Measurements from ENCODE around the gene REG1A.

Gene REG1A

DNA sequence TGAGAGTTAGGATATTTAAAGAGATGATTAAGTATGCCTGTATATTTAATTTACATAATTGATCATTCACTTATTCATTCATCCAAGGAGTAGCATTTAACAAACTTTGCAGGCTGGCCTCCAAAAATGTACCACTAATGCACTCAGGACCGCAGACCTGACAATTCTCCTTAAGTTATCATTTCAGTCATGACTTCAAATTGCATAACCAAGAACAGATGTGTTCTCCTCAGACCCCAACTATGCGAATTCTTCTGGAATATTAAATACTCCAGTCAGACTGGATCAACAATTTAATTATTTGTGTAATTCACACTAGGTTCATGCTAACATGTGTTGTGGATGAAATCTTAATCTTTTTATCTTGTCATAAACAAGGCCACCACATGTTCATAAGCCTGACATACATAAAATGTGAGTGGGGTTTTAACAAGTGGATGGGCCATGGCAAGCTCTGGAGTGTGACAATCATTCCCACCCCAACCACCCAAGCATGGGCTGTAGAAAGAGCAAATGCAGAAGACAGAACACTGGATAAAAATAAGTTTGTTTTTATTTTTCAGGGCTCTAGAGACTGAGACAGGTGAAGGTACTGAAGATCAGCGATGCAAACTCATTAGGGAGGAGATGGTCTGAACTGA lies 35.7 kb upstream of the REG1A start:
- no peak for DNase-seq (ENCODE audit: low spot score)
- no peak overlapping the region for H3K4me3 ChIP-seq (ENCODE audit: low read length in 2 of 2)
- no peaks in the 10 kb centered on the region for H3K79me1 ChIP-seq (ENCODE audit: low read depth, low read length)
- no peak overlapping the region for H2AK5ac ChIP-seq (ENCODE audit: low read depth, low read length)
- H2BK5ac ChIP-seq (ENCODE audit: low read length) = no peak overlapping the region
- H3K23ac ChIP-seq (ENCODE audit: low read depth, low read length, poor library complexity) = no peak overlapping the region
- H3K9ac ChIP-seq (ENCODE audit: low read depth, low read length, poor library complexity) = no peak overlapping the region
- no peak overlapping the region for H3K4ac ChIP-seq (ENCODE audit: low read length)
- no peak overlapping the region for H2BK15ac ChIP-seq (ENCODE audit: low read length)
- no peaks in the 10 kb centered on the region for H3K36me3 ChIP-seq (replicated peaks in 1 of 2; ENCODE audit: control insufficient read depth in 2 of 2, insufficient read depth in 2 of 2, low read length in 2 of 2)
- no peak overlapping the region for H2BK12ac ChIP-seq (ENCODE audit: low read length)
- no peak overlapping the region for H2BK120ac ChIP-seq (ENCODE audit: low read depth, low read length)
- H3K9me3 ChIP-seq (replicated peaks in 1 of 2; ENCODE audit: control insufficient read depth in 2 of 2, insufficient read depth in 1 of 2, low read depth in 1 of 2, low read length in 2 of 2) = peaks cover 0 to 2% of the 10 kb centered on the region in 2 donors
- WGBS, 2 donors (ENCODE audit: extremely low coverage in 2 of 2, insufficient read length in 2 of 2, insufficient replicate concordance in 1 of 2) = no CpG with 5 or more reads among the region's 3 CpGs
- no peak overlapping the region for H3K14ac ChIP-seq (ENCODE audit: low read length)
- H3K27me3 ChIP-seq (ENCODE audit: control insufficient read depth in 3 of 3, insufficient read depth in 3 of 3, low read depth in 1 of 3, low read length in 3 of 3) = no peaks in the 10 kb centered on the region
- no peak overlapping the region for H3K18ac ChIP-seq (ENCODE audit: low read length)
- H3K4me1 ChIP-seq (ENCODE audit: control insufficient read depth in 2 of 2, insufficient read depth in 1 of 2, low read depth in 1 of 2, low read length in 2 of 2) = no peaks in the 10 kb centered on the region
- no peak overlapping the region for H4K91ac ChIP-seq (ENCODE audit: low read depth, low read length, poor library complexity)
- H4K8ac ChIP-seq (ENCODE audit: low read depth, low read length) = no peak overlapping the region
- no peak overlapping the region for H2AFZ ChIP-seq (ENCODE audit: low read length)
- no peak overlapping the region for H3K4me2 ChIP-seq (ENCODE audit: insufficient read depth, low read length, poor library complexity, severe bottlenecking)
- H3K27ac ChIP-seq (replicated peaks; ENCODE audit: low read length) = no peak overlapping the region

GRCh38 chr2:79085382-79085781 lies 34.9 kb upstream of the REG1A start:
- Histone ChIP-seq H4K8ac (ENCODE audit: low read depth, low read length) (no peak overlapping the region), H2BK5ac (ENCODE audit: low read length) (no peak overlapping the region), H2AFZ (ENCODE audit: low read length) (no peak overlapping the region), H3K4me1 (ENCODE audit: control insufficient read depth in 2 of 2, insufficient read depth in 1 of 2, low read depth in 1 of 2, low read length in 2 of 2) (no peaks in the 10 kb centered on the region), H2BK15ac (ENCODE audit: low read length) (no peak overlapping the region), H3K9me3 (replicated peaks in 1 of 2; ENCODE audit: control insufficient read depth in 2 of 2, insufficient read depth in 1 of 2, low read depth in 1 of 2, low read length in 2 of 2) (peaks cover 0 to 2% of the 10 kb centered on the region in 2 donors), H2BK120ac (ENCODE audit: low read depth, low read length) (no peak overlapping the region), H3K27me3 (ENCODE audit: control insufficient read depth in 3 of 3, insufficient read depth in 3 of 3, low read depth in 1 of 3, low read length in 3 of 3) (no peaks in the 10 kb centered on the region), H3K4ac (ENCODE audit: low read length) (no peak overlapping the region), H3K27ac (replicated peaks; ENCODE audit: low read length) (no peak overlapping the region), H3K9ac (ENCODE audit: low read depth, low read length, poor library complexity) (no peak overlapping the region), H3K18ac (ENCODE audit: low read length) (no peak overlapping the region), H2BK12ac (ENCODE audit: low read length) (no peak overlapping the region), H3K14ac (ENCODE audit: low read length) (no peak overlapping the region), H3K23ac (ENCODE audit: low read depth, low read length, poor library complexity) (no peak overlapping the region), H2AK5ac (ENCODE audit: low read depth, low read length) (no peak overlapping the region), H4K91ac (ENCODE audit: low read depth, low read length, poor library complexity) (no peak overlapping the region), H3K79me1 (ENCODE audit: low read depth, low read length) (no peaks in the 10 kb centered on the region), H3K36me3 (replicated peaks in 1 of 2; ENCODE audit: control insufficient read depth in 2 of 2, insufficient read depth in 2 of 2, low read length in 2 of 2) (no peaks in the 10 kb centered on the region), H3K4me2 (ENCODE audit: insufficient read depth, low read length, poor library complexity, severe bottlenecking) (no peak overlapping the region), H3K4me3 (ENCODE audit: low read length in 2 of 2) (no peak overlapping the region)
- no CpG with 5 or more reads among the region's 3 CpGs for WGBS, 2 donors (ENCODE audit: extremely low coverage in 2 of 2, insufficient read length in 2 of 2, insufficient replicate concordance in 1 of 2)
- no peak for DNase-seq (ENCODE audit: low spot score)

- Histone ChIP-seq H3K14ac (ENCODE audit: low read length) (no peak overlapping the region), H3K18ac (ENCODE audit: low read length) (no peak overlapping the region), H3K23ac (ENCODE audit: low read depth, low read length, poor library complexity) (no peak overlapping the region), H2BK5ac (ENCODE audit: low read length) (no peak overlapping the region), H3K79me1 (ENCODE audit: low read depth, low read length) (no peaks in the 10 kb centered on the region), H3K27me3 (ENCODE audit: control insufficient read depth in 3 of 3, insufficient read depth in 3 of 3, low read depth in 1 of 3, low read length in 3 of 3) (no peaks in the 10 kb centered on the region), H3K9me3 (replicated peaks in 1 of 2; ENCODE audit: control insufficient read depth in 2 of 2, insufficient read depth in 1 of 2, low read depth in 1 of 2, low read length in 2 of 2) (peaks cover 0 to 2% of the 10 kb centered on the region in 2 donors), H3K4me3 (ENCODE audit: low read length in 2 of 2) (no peak overlapping the region), H2AK5ac (ENCODE audit: low read depth, low read length) (no peak overlapping the region), H3K4me1 (ENCODE audit: control insufficient read depth in 2 of 2, insufficient read depth in 1 of 2, low read depth in 1 of 2, low read length in 2 of 2) (no peaks in the 10 kb centered on the region), H3K4ac (ENCODE audit: low read length) (no peak overlapping the region), H3K9ac (ENCODE audit: low read depth, low read length, poor library complexity) (no peak overlapping the region), H2BK120ac (ENCODE audit: low read depth, low read length) (no peak overlapping the region), H2BK15ac (ENCODE audit: low read length) (no peak overlapping the region), H4K91ac (ENCODE audit: low read depth, low read length, poor library complexity) (no peak overlapping the region), H2BK12ac (ENCODE audit: low read length) (no peak overlapping the region), H4K8ac (ENCODE audit: low read depth, low read length) (no peak overlapping the region), H3K4me2 (ENCODE audit: insufficient read depth, low read length, poor library complexity, severe bottlenecking) (no peak overlapping the region), H3K36me3 (replicated peaks in 1 of 2; ENCODE audit: control insufficient read depth in 2 of 2, insufficient read depth in 2 of 2, low read length in 2 of 2) (no peaks in the 10 kb centered on the region), H2AFZ (ENCODE audit: low read length) (no peak overlapping the region), H3K27ac (replicated peaks; ENCODE audit: low read length) (no peak overlapping the region)
- no CpG with 5 or more reads among the region's 4 CpGs for WGBS, 2 donors (ENCODE audit: extremely low coverage in 2 of 2, insufficient read length in 2 of 2, insufficient replicate concordance in 1 of 2)
- no peak for DNase-seq (ENCODE audit: low spot score)
These were observed 34.0 kb upstream of the REG1A start for GRCh38 chr2:79086255-79086654.

DNA sequence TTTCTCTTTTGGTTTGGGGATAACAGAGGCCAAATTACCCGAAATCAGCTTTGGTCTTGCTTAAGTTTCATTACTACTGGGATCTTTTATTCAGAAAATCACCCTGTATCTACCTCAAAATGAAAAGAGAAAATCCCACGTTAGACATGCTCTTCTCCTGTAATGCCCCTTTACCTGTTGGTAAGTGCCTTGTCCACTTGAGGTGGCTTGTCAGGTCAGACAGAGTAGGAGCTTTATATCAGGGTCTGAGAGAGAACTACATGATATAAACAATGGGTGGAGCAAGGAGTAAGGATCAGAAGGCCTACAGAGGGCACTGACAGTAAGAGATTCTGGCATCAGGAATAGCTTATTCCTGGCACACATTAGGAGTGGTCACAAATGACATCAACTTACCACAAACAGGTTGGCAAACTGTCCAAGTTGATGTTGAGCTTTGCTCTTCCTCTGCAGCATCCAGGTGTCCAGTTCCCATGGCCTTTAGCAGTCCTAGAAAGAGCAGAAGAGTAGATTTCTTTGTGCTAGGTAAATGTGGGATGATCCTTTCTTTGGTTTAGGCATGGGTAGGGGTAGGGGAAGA lies 32.4 kb upstream of the REG1A start, which contains the start of gene REG1B:
REG1B (minus strand) TSS at position 209 of the 580 bp plus-strand sequence. CDS start 381 bp downstream, outside the sequence.
- Histone ChIP-seq H4K91ac (ENCODE audit: low read depth, low read length, poor library complexity) (no peak within 1 kb of the TSS), H3K18ac (ENCODE audit: low read length) (no peak within 1 kb of the TSS), H2AK5ac (ENCODE audit: low read depth, low read length) (no peak within 1 kb of the TSS), H3K4me2 (ENCODE audit: insufficient read depth, low read length, poor library complexity, severe bottlenecking) (no peak within 1 kb of the TSS), H3K4ac (ENCODE audit: low read length) (no peak within 1 kb of the TSS), H2BK5ac (ENCODE audit: low read length) (no peak within 1 kb of the TSS), H3K9me3 (replicated peaks in 1 of 2; ENCODE audit: control insufficient read depth in 2 of 2, insufficient read depth in 1 of 2, low read depth in 1 of 2, low read length in 2 of 2) (peaks cover 0 to 2% of the 10 kb centered on the region in 2 donors), H3K27me3 (ENCODE audit: control insufficient read depth in 3 of 3, insufficient read depth in 3 of 3, low read depth in 1 of 3, low read length in 3 of 3) (no peaks in the 10 kb centered on the region), H4K8ac (ENCODE audit: low read depth, low read length) (no peak within 1 kb of the TSS), H3K4me1 (ENCODE audit: control insufficient read depth in 2 of 2, insufficient read depth in 1 of 2, low read depth in 1 of 2, low read length in 2 of 2) (no peaks in the 10 kb centered on the region), H2AFZ (ENCODE audit: low read length) (no peak within 1 kb of the TSS), H3K27ac (replicated peaks; ENCODE audit: low read length) (no peak within 1 kb of the TSS), H3K23ac (ENCODE audit: low read depth, low read length, poor library complexity) (no peak within 1 kb of the TSS), H2BK15ac (ENCODE audit: low read length) (no peak within 1 kb of the TSS), H3K79me1 (ENCODE audit: low read depth, low read length) (no peaks in the 10 kb centered on the region), H3K14ac (ENCODE audit: low read length) (no peak within 1 kb of the TSS), H3K4me3 (ENCODE audit: low read length in 2 of 2) (no peak within 1 kb of the TSS), H3K9ac (ENCODE audit: low read depth, low read length, poor library complexity) (no peak within 1 kb of the TSS), H2BK120ac (ENCODE audit: low read depth, low read length) (no peak within 1 kb of the TSS), H3K36me3 (replicated peaks in 1 of 2; ENCODE audit: control insufficient read depth in 2 of 2, insufficient read depth in 2 of 2, low read length in 2 of 2) (no peaks in the 10 kb centered on the region), H2BK12ac (ENCODE audit: low read length) (no peak within 1 kb of the TSS)
- WGBS, 2 donors (ENCODE audit: extremely low coverage in 2 of 2, insufficient read length in 2 of 2, insufficient replicate concordance in 1 of 2) = no CpG with 5 or more reads among the region's 2 CpGs
- DNase-seq (ENCODE audit: low spot score) = no peak
